Activated naive CD8-positive, alpha-beta T cell (primary cell): Measurements from ENCODE around the gene TXLNB.
"Not testable (repeated sequence)": the region's sequence is repeated elsewhere in the genome, so short reads cannot be mapped to it uniquely, and the experiment has no call there.

Experiments
- H3K27ac Mint-ChIP-seq: one replicate; pipeline ENCODE4 v1.8.0; 2021; ENCODE audit warnings: mixed read lengths
- H3K27me3 Mint-ChIP-seq: one replicate; pipeline ENCODE4 v1.8.0; 2021; ENCODE audit warnings: mixed read lengths
- H3K36me3 Mint-ChIP-seq: one replicate; pipeline ENCODE4 v1.8.0; 2021; ENCODE audit warnings: mixed read lengths
- H3K4me1 Mint-ChIP-seq: one replicate; pipeline ENCODE4 v1.8.0; 2021; ENCODE audit warnings: low read depth, mixed read lengths
- H3K4me3 Mint-ChIP-seq: one replicate; pipeline ENCODE4 v1.8.0; 2021; ENCODE audit warnings: mild to moderate bottlenecking, mixed read lengths
- H3K9me3 Mint-ChIP-seq: one replicate; pipeline ENCODE4 v1.8.0; 2021; ENCODE audit warnings: low read depth, mixed read lengths

Gene TXLNB

DNA sequence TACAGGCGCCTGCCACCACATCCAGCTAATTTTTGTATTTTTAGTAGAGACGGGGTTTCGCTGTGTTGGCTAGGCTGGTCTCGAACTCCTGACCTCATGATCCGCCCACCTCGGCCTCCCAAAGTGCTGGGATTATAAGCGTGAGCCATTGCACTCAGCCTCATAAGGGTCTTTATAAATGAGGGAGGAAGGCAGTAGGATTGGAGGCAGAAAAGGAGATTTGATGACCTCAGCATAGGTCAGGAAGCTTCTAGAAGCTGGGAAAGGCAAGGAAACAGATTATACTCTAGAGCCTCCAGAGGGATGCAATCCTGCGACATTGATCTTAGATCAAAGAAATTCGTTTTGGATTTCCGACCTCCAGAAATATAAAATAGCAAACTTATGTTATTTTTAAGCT is 1.4 kb upstream of the TXLNB start:
- H3K4me3 Mint-ChIP-seq, H3K36me3 Mint-ChIP-seq, H3K9me3 Mint-ChIP-seq, H3K27me3 Mint-ChIP-seq: not testable (repeated sequence)
- H3K27ac Mint-ChIP-seq = peak overlapping the region; percentile 95
- H3K4me1 Mint-ChIP-seq = peaks cover 67% of the 10 kb centered on the region

DNA sequence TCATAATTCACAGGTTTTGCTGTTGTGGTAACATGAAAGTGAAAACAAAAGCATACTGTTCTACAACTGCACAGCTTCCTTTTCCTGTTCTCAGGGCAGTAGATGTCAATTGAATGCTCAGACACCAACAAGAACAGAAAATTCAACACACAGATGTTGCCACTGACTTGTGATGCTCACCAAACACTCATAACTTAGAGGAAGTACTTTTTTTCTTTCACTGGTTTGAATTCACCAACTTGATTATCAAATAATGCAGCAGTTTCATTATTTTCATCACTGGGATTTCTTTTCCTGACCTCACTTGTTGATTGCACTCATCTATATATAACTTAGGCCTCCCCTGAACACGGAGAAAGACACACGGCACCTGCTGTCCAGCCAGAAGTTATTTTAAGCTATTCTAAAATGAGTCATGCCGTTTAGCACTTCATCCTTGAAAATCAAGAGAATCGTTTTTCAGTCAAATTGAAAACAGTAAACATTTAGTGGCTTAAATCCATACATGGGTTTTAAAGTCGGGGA is 949 bp downstream of the TXLNB start:
- H3K27ac Mint-ChIP-seq = peak overlapping the region; percentile 95
- H3K36me3 Mint-ChIP-seq = no peaks in the 10 kb centered on the region
- H3K9me3 Mint-ChIP-seq = no peaks in the 10 kb centered on the region
- H3K4me3 Mint-ChIP-seq = peak overlapping the region; percentile 80
- no peaks in the 10 kb centered on the region for H3K27me3 Mint-ChIP-seq
- H3K4me1 Mint-ChIP-seq = peaks cover 65% of the 10 kb centered on the region

DNA sequence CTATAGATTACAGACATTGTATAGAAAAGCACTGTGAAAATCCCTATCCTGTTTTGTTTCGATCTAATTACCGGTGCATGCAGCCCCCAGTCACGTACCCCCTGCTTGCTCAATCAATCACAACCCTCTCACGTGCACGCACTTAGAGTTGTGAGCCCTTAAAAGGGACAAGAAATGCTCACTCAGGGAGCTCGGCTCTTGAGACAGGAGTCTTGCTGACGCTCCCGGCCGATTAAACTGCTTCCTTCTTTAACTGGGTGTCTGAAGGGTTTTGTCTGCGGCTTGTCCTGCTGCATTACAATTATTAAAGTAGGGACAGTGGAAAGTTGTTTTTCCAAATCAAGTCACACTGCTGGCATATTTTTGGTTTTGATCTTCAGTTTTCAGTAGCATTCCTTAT is 2.6 kb downstream of the TXLNB start:
- Mint-ChIP-seq H3K9me3 (no peaks in the 10 kb centered on the region), H3K4me1 (peaks cover 59% of the 10 kb centered on the region), H3K4me3 (no peak overlapping the region), H3K36me3 (peaks cover 2% of the 10 kb centered on the region), H3K27ac (peak overlapping the region; percentile 46), H3K27me3 (no peaks in the 10 kb centered on the region)

DNA sequence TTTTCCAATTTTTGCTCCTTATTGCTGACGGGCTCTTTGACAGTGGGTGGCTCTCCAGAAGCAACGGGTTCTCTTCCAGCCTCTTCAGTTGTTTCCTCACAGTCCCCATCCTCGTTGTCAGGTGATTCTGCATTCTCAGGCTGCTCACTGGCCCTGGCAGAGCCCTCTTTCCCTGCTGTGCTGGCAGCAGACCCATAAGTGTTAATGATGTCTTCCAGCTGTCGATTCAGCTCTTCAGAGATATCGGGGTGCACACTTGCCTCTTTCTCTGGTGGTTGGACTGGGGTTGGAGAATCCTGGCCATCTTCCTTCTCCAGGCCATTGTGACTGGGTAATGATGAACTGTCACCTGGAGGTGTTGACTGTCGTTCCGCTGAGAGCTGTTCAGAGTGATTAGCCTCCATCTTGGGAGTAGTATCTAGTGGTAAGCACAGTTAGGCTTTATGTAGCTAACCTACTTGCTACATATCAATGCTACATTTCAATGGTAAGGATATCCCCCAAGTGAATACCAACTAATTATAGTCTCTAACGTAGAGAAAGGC is 3.2 kb downstream of the TXLNB start:
- Mint-ChIP-seq H3K36me3 (peaks cover 2% of the 10 kb centered on the region), H3K4me1 (peaks cover 55% of the 10 kb centered on the region), H3K9me3 (no peaks in the 10 kb centered on the region), H3K27me3 (no peaks in the 10 kb centered on the region), H3K27ac (peak overlapping the region; percentile 46), H3K4me3 (no peak overlapping the region)

DNA sequence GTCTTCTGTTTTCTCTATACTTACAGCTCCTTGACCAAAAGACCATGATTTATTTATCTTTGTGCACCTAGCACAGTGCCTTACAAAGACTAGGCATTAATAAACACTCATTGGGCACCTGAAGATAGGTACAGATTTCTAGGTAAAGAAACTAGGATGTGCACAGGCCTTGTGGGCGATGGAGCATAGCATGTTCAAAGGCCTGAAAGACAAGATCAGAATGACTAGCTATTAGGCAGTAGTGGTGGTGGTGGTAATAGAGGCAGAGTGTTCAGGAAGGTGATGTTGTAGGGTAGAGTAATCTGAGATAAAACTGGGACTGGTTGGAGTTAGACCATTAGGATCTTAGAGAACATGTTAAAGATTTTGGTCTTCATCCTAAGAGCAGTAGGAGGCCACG is 3.9 kb downstream of the TXLNB start:
- Mint-ChIP-seq H3K27ac (no peak overlapping the region), H3K4me1 (peaks cover 48% of the 10 kb centered on the region), H3K36me3 (peaks cover 2% of the 10 kb centered on the region), H3K27me3 (no peaks in the 10 kb centered on the region), H3K4me3 (no peak overlapping the region), H3K9me3 (no peaks in the 10 kb centered on the region)

DNA sequence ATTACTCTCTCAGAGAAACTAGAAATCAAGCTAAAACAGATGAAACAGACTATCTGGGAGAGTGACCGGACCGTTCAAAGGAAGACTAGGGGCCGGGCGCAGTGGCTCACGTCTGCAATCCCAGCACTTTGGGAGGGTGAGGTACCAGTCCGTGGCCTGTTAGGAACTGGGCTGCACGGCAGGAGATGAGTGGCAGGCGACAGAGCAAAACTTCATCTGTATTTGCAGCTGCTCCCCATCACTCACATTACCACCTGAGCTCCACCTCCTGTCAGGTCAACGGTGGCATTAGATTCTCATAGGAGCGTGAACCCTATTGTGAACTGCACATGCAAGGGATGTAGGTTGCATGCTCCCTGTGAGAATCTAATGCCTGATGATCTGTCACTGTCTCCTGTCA is 5.4 kb downstream of the TXLNB start:
- not testable (repeated sequence) for H3K36me3 Mint-ChIP-seq, H3K27me3 Mint-ChIP-seq, H3K9me3 Mint-ChIP-seq, H3K4me3 Mint-ChIP-seq, H3K27ac Mint-ChIP-seq
- peaks cover 38% of the 10 kb centered on the region for H3K4me1 Mint-ChIP-seq

DNA sequence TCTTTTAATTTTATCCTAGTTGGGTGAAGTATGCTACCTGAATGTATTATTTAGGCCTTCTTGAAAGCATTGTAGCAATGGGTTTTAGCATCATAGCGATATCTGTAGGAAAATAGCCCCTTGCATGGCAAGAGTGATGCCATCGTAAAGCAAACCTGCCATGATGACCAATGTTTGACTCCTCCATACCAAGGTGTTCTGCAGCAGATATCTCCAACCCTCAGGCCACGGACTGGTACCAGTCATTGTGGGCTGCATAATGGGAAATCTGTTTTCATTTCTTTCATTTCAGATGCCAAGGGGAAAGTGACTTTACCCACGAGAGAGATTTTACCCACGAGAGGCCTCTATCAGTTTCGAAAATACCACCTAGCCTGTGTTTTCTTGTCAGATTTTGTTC is 6.2 kb downstream of the TXLNB start:
- Mint-ChIP-seq H3K36me3 (peaks cover 2% of the 10 kb centered on the region), H3K4me3 (no peak overlapping the region), H3K4me1 (peaks cover 33% of the 10 kb centered on the region), H3K9me3 (no peaks in the 10 kb centered on the region), H3K27ac (no peak overlapping the region), H3K27me3 (no peaks in the 10 kb centered on the region)

DNA sequence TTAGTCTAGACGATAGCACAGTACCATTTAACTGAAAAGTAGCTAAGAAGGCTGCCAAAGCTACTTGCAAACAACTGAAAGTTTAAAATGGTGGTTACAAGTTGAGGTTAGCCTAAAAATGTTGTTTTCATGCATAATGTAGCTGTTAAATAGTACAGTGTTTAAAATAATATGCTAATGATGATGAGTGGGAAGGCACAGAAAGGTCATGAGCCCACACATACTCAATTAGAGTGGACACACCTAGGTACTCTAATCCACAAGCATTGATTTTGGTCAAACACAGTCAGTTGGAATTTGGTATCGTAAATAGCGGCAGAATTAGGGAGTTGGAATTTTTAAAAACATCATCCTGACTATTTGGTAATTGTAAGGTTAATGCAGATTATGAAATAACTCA is 7.0 kb downstream of the TXLNB start:
- Mint-ChIP-seq H3K4me1 (peaks cover 30% of the 10 kb centered on the region), H3K4me3 (no peak overlapping the region), H3K9me3 (no peaks in the 10 kb centered on the region), H3K27ac (no peak overlapping the region), H3K36me3 (peaks cover 2% of the 10 kb centered on the region), H3K27me3 (no peaks in the 10 kb centered on the region)

DNA sequence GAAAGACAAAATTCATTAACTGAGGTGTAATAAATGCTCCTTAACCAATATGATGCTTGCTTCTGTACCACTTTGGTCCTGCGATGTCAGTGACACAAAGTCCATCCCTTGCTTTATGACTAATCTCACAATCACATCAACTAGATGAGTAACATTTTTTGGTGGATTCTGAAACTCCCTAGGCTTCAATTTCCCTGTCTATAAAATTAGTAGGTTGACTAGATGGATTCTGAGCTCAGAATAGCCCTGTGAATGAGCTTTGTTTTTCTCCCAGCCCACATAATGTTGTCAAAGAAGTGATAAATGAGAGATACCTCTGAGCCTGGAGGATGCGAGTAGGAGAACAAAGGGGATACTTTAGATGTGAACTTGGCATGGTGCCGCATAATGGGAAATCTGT is 9.1 kb downstream of the TXLNB start:
- Mint-ChIP-seq H3K4me3 (no peak overlapping the region), H3K4me1 (peaks cover 33% of the 10 kb centered on the region), H3K36me3 (peaks cover 2% of the 10 kb centered on the region), H3K27me3 (no peaks in the 10 kb centered on the region), H3K27ac (no peak overlapping the region), H3K9me3 (no peaks in the 10 kb centered on the region)

DNA sequence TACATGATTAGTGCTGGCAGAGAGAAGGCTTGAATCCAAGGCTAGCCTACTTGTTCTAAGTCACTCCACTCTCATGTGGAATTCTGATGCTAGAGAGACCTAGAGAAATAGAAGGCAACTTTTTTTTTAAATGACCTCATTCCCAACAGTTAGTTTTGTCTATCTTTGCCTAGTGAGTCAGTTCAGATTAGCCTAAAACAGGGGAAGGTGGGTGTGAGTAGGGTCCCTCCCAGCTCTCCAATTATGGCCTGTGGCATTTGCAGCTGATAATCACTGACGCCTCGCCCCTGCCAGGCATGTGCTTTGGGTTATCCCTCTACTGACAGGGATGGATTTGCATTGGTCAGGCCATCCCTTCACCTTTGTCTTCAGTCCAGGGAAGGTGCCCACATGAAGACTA is 13.6 kb downstream of the TXLNB start:
- Mint-ChIP-seq H3K4me1 (peaks cover 35% of the 10 kb centered on the region), H3K27ac (peak overlapping the region; percentile 1), H3K36me3 (no peaks in the 10 kb centered on the region), H3K4me3 (no peak overlapping the region), H3K27me3 (no peaks in the 10 kb centered on the region), H3K9me3 (no peaks in the 10 kb centered on the region)

DNA sequence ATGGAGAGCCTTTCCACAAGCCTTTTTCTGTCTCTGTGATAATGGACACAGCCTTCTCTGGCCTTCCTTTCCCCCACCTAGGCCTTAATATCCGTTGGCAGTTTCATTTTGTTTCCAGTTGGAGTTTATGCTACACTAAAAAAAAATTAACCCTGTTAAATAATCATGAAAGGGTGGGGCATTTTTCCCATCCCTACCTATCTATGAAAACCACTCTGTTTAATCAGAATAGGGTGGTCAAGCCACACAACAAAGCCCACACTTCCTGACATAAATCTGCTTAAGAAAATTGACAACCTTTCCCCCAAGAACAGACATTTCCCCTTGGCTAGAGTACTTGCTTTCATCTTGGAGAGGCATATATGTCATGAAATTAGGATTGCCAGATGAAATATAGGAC is 14.2 kb downstream of the TXLNB start:
- no peaks in the 10 kb centered on the region for H3K9me3 Mint-ChIP-seq
- no peaks in the 10 kb centered on the region for H3K27me3 Mint-ChIP-seq
- no peak overlapping the region for H3K4me3 Mint-ChIP-seq
- no peak overlapping the region for H3K27ac Mint-ChIP-seq
- H3K4me1 Mint-ChIP-seq = peaks cover 31% of the 10 kb centered on the region
- no peaks in the 10 kb centered on the region for H3K36me3 Mint-ChIP-seq

DNA sequence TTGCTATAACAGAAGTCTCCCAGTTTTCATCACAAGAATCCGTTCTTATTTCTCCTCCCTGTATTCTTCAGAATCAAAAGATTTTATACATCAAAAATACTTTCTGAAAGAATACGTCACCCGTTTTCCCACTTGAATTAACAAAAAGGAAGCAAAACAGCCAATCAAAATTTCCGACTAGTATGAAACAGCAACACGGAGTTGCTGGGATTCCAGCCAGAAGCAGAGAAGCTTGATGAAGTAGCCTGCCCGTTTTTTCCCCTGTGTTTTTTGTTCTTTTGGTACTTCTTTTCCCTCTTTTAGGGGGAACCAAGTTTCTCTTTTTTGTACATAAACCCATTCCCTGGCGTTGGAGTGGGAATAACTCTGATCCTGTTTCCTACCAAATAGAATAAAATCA is 14.6 kb downstream of the TXLNB start:
- Mint-ChIP-seq H3K27ac (no peak overlapping the region), H3K27me3 (no peaks in the 10 kb centered on the region), H3K36me3 (no peaks in the 10 kb centered on the region), H3K9me3 (no peaks in the 10 kb centered on the region), H3K4me1 (peaks cover 30% of the 10 kb centered on the region), H3K4me3 (no peak overlapping the region)

DNA sequence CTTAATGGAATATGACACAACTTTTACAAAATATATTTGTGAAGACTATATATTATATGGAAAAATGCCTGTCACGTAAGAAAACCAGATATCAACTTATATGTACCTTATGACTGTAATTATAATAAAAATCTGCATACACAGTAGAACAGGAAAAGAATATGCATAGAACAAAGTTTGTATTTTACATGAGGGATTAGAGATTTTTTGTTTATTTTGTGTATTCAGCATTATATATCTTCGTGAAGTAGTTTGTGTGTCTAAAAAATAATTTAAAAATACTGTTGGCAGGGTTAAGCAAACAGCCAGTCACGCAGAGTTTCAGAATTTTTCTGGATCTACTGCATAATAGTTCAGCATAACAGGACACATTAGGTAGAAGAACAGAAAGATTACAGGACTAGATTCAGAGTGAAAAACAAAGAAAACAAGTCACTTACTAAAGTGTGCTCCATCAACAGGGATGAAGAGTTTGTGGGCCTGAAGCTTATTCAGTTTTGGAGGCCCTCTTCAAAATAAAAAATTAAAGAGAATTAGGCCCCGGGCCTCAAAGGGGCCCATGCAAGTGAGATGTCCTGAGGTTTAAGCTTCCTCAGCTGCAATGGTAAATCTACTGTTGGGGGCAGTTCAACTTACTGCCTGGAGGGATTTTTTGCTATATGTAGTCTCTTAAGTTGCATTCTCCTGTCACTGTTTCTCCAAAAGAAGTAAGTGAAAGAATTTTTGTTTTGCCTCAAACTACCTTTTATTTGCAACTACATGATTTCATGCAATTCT is 16.3 kb downstream of the TXLNB start:
- Mint-ChIP-seq H3K27ac (no peak overlapping the region), H3K36me3 (no peaks in the 10 kb centered on the region), H3K9me3 (no peaks in the 10 kb centered on the region)

DNA sequence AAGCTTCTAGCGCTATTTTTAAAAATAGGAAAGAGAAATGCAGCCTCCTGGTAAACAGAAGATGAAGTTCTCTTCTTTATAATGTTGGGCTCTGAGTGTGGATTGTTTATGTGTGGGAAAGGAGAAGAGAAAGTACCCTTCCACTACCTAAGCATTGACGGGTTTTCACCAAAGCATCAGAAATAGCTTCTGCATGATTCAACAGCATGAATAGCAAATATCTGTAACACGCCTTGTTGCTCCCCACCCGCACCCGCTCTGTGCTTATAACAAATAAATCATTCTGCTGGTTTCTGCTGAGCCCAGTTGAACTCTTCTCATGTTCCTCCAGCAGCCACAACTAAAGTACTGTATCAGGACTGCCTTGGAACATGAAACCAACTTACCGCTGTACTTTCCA is 20.7 kb downstream of the TXLNB start:
- Mint-ChIP-seq H3K9me3 (no peaks in the 10 kb centered on the region), H3K27ac (no peak overlapping the region), H3K4me3 (no peak overlapping the region), H3K27me3 (no peaks in the 10 kb centered on the region), H3K36me3 (peaks cover 6% of the 10 kb centered on the region), H3K4me1 (peaks cover 2% of the 10 kb centered on the region)

More for the DNA sequence above, 16.3 kb downstream of the TXLNB start:
- Mint-ChIP-seq H3K4me1 (peaks cover 25% of the 10 kb centered on the region), H3K27me3 (no peaks in the 10 kb centered on the region), H3K4me3 (no peak overlapping the region)

DNA sequence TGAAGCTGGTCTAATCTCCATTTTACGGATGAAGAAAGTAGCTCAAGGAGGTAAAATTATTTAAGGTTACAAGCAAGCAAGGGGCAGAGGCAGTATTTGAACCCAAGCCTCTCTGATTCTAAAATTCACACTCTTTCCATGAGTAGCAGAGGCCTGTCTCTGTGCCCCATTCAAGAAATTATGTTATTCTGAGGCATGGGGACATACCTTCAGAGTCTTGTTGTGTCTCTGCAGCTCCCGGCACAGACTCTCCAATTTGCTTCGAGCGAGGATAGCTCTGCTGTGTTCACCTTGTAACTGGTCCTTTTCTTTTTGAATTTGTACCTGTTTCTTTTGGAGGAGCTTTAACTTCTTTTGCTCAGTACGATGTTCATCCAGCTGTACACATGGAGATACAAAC is 21.5 kb downstream of the TXLNB start:
- H3K36me3 Mint-ChIP-seq = peaks cover 6% of the 10 kb centered on the region
- no peaks in the 10 kb centered on the region for H3K4me1 Mint-ChIP-seq
- H3K4me3 Mint-ChIP-seq = no peak overlapping the region
- H3K27me3 Mint-ChIP-seq = no peaks in the 10 kb centered on the region
- H3K27ac Mint-ChIP-seq = no peak overlapping the region
- no peaks in the 10 kb centered on the region for H3K9me3 Mint-ChIP-seq
